ENCODE measurements around the gene KHDC4. TPM values are rescaled to one million over a fixed set of nuclear protein-coding genes. Genes with fewer than 3 reads are reported as not detected.

The KHDC4 gene
- polyA plus RNA-seq, 1 of the 3 experiments (the other 2 are of a cell fraction): 43.1 TPM

GRCh38 chr1:155981266-155982088 lies 47.3 kb upstream of the KHDC4 start:
- H3K4me2 ChIP-seq: peak overlapping the region; percentile 88
- peak overlapping the region in 1 of 2 experiments; percentile 93; a peak in 2 of 4 replicates for H3K27ac ChIP-seq (ENCODE audit: low read depth in 2 of 2, low read length in 1 of 2)
- peaks cover 61% of the 10 kb centered on the region for H3K79me2 ChIP-seq (ENCODE audit: insufficient read depth)
- peaks cover 20 to 47% of the 10 kb centered on the region in 2 experiments for H3K4me1 ChIP-seq (ENCODE audit: control insufficient read depth in 1 of 2, insufficient read depth in 2 of 2, low read depth in 1 of 2, low read length in 1 of 2)
- H3K9me2 ChIP-seq: no peaks in the 10 kb centered on the region
- H3K4me3 ChIP-seq (ENCODE audit: low read depth in 2 of 2, low read length in 1 of 2): peak overlapping the region in 1 of 2 experiments; percentile 35; a peak in 1 of 4 replicates
- H3K9me3 ChIP-seq: no peaks in the 10 kb centered on the region
- POLR2A ChIA-PET: interaction anchor here (1.4 kb wide), 1 partner anchor 41 kb away, joined by 4 read pairs; no protein-coding TSS in a partner anchor
- DNase-seq: no peak
- WGBS (ENCODE audit: low lambda C conversion rate): 63% methylated on average over 6 of the region's 6 CpGs
- H3K9ac ChIP-seq: no peak overlapping the region; the same call in 1 of the 2 replicates
- H4K20me1 ChIP-seq (ENCODE audit: insufficient read depth): peaks cover 5% of the 10 kb centered on the region; the same call in 1 of the 2 replicates
- TF ChIP-seq TCF12 (IDR thresholded peaks at IDR 0.05) (peak; percentile 32), RXRA (IDR thresholded peaks at IDR 0.05; ENCODE audit: borderline replicate concordance, low read depth) (no peak), RFX5 (IDR thresholded peaks at IDR 0.05; ENCODE audit: low read length) (no peak), YY1 (IDR thresholded peaks at IDR 0.05; ENCODE audit: low read depth) (no peak), PBX3 (IDR thresholded peaks at IDR 0.05) (peak; percentile 31; the same call in 1 of the 2 replicates), RCOR1 (IDR thresholded peaks at IDR 0.05; ENCODE audit: low read length) (no peak), FOXM1 (IDR thresholded peaks at IDR 0.05; ENCODE audit: low read depth) (no peak), MEF2A (IDR thresholded peaks at IDR 0.05; ENCODE audit: borderline replicate concordance, low read depth) (no peak), TEAD4 (IDR thresholded peaks at IDR 0.05; ENCODE audit: borderline replicate concordance, insufficient read depth) (no peak), MXI1 (IDR thresholded peaks at IDR 0.05; ENCODE audit: low read depth, low read length) (no peak), NFIC (IDR thresholded peaks at IDR 0.05; ENCODE audit: borderline replicate concordance) (no peak)
- TF ChIP-seq, protein P1, sequence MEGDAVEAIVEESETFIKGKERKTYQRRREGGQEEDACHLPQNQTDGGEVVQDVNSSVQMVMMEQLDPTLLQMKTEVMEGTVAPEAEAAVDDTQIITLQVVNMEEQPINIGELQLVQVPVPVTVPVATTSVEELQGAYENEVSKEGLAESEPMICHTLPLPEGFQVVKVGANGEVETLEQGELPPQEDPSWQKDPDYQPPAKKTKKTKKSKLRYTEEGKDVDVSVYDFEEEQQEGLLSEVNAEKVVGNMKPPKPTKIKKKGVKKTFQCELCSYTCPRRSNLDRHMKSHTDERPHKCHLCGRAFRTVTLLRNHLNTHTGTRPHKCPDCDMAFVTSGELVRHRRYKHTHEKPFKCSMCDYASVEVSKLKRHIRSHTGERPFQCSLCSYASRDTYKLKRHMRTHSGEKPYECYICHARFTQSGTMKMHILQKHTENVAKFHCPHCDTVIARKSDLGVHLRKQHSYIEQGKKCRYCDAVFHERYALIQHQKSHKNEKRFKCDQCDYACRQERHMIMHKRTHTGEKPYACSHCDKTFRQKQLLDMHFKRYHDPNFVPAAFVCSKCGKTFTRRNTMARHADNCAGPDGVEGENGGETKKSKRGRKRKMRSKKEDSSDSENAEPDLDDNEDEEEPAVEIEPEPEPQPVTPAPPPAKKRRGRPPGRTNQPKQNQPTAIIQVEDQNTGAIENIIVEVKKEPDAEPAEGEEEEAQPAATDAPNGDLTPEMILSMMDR (IDR thresholded peaks at IDR 0.05): no peak
- TF ChIP-seq, protein P2, sequence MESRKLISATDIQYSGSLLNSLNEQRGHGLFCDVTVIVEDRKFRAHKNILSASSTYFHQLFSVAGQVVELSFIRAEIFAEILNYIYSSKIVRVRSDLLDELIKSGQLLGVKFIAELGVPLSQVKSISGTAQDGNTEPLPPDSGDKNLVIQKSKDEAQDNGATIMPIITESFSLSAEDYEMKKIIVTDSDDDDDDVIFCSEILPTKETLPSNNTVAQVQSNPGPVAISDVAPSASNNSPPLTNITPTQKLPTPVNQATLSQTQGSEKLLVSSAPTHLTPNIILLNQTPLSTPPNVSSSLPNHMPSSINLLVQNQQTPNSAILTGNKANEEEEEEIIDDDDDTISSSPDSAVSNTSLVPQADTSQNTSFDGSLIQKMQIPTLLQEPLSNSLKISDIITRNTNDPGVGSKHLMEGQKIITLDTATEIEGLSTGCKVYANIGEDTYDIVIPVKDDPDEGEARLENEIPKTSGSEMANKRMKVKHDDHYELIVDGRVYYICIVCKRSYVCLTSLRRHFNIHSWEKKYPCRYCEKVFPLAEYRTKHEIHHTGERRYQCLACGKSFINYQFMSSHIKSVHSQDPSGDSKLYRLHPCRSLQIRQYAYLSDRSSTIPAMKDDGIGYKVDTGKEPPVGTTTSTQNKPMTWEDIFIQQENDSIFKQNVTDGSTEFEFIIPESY (IDR thresholded peaks at IDR 0.05; ENCODE audit: borderline replicate concordance, low read depth): no peak
- TF ChIP-seq, protein P3, sequence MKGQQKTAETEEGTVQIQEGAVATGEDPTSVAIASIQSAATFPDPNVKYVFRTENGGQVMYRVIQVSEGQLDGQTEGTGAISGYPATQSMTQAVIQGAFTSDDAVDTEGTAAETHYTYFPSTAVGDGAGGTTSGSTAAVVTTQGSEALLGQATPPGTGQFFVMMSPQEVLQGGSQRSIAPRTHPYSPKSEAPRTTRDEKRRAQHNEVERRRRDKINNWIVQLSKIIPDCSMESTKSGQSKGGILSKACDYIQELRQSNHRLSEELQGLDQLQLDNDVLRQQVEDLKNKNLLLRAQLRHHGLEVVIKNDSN (IDR thresholded peaks at IDR 0.05; ENCODE audit: borderline replicate concordance, low read depth): no peak
- CTCF ChIA-PET: interaction anchor here (1.0 to 6.5 kb wide), 3 partner anchors 8 to 43 kb away, joined by 3 to 44 read pairs (median 41); no protein-coding TSS in a partner anchor
- H2AFZ ChIP-seq (ENCODE audit: low read depth): no peak overlapping the region
- H3F3A ChIP-seq (replicated peaks; ENCODE audit: insufficient read depth): peaks cover 25% of the 10 kb centered on the region
- H3K36me3 ChIP-seq (replicated peaks in 1 of 2; ENCODE audit: control insufficient read depth in 1 of 2, insufficient read depth in 2 of 2, low read length in 1 of 2): no peaks in the 10 kb centered on the region
- H3K27me3 ChIP-seq (ENCODE audit: insufficient read depth): no peaks in the 10 kb centered on the region
